HG02588 (cell line): ENCODE measurements around the gene PIK3R6.
"Not testable (repeated sequence)": the region's sequence is repeated elsewhere in the genome, so short reads cannot be mapped to it uniquely, and the experiment has no call there.

Experiments
- ATAC-seq: cut with Tn5 transposase; IDR thresholded peaks from one replicate; pipeline ENCODE4 v1.9.1; 2021; ENCODE audit warnings: mild to moderate bottlenecking, moderate library complexity; ENCODE audit not compliant: unreplicated experiment

PIK3R6 gene

GRCh38 chr17:8894673-8895578 is 27.5 kb upstream of the PIK3R6 start:
- no peak for ATAC-seq

- no peak for ATAC-seq
Observed at GRCh38 chr17:8894202-8894671, 26.8 kb upstream of the PIK3R6 start.

- ATAC-seq, result no peak
Observed at GRCh38 chr17:8893621-8894201, 26.2 kb upstream of the PIK3R6 start.

- ATAC-seq, result no peak
Observed at GRCh38 chr17:8893059-8893458, 25.6 kb upstream of the PIK3R6 start.

- ATAC-seq, result no peak
Observed at GRCh38 chr17:8892338-8892690, 24.8 kb upstream of the PIK3R6 start.

GRCh38 chr17:8890671-8891070 is 23.2 kb upstream of the PIK3R6 start:
- no peak for ATAC-seq

GRCh38 chr17:8889458-8890210 is 22.2 kb upstream of the PIK3R6 start:
- ATAC-seq, result no peak

GRCh38 chr17:8888704-8889302 is 21.3 kb upstream of the PIK3R6 start:
- no peak for ATAC-seq

- ATAC-seq, result no peak
Observed at GRCh38 chr17:8887834-8888703, 20.6 kb upstream of the PIK3R6 start.

GRCh38 chr17:8887301-8887700 is 19.8 kb upstream of the PIK3R6 start:
- ATAC-seq, result no peak

GRCh38 chr17:8885967-8886684 is 18.7 kb upstream of the PIK3R6 start:
- ATAC-seq, result no peak

- not testable (repeated sequence) for ATAC-seq
Observed at GRCh38 chr17:8885163-8885966, 17.9 kb upstream of the PIK3R6 start.

- ATAC-seq, result no peak
Observed at GRCh38 chr17:8884336-8884990, 17.0 kb upstream of the PIK3R6 start.

GRCh38 chr17:8883353-8883752 is 15.9 kb upstream of the PIK3R6 start:
- no peak for ATAC-seq

GRCh38 chr17:8881606-8882005 is 14.1 kb upstream of the PIK3R6 start:
- no peak for ATAC-seq

GRCh38 chr17:8880466-8880865 is 13.0 kb upstream of the PIK3R6 start:
- ATAC-seq, result no peak

GRCh38 chr17:8879410-8879809 is 11.9 kb upstream of the PIK3R6 start:
- ATAC-seq, result no peak

GRCh38 chr17:8877984-8878383 is 10.5 kb upstream of the PIK3R6 start:
- no peak for ATAC-seq
